Left forelimb (tissue), 1 donor: ENCODE results near the gene DIAPH3.

Experiments
- DNase-seq: peaks from one replicate; pipeline ENCODE4 v3.0.0-alpha.2; 2018; ENCODE audit warnings: low spot score

Gene DIAPH3

GRCh38 chr13:59671881-59672280, 491.8 kb downstream of the DIAPH3 start:
- no peak for DNase-seq

GRCh38 chr13:59666504-59666903, 497.2 kb downstream of the DIAPH3 start:
- DNase-seq: no peak

DNA sequence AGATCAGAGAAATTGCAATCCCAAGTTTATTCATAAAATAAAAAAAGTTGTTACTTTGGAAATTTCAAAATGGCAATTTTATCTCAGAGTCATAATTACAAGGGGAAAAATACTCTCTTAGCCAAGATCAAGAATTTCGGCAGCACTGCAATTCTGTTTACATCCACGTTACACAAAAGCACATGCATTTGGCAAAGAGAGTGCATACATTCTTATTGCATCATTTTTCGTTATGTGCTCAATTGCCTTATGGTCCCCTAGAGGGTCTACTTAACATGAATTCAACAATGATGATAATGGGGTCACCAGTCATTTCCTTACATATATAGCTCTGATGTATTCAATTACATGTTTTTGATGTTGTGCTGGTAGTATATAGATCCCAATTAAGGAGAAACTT, 498.0 kb downstream of the DIAPH3 start:
- no peak for DNase-seq

DNA sequence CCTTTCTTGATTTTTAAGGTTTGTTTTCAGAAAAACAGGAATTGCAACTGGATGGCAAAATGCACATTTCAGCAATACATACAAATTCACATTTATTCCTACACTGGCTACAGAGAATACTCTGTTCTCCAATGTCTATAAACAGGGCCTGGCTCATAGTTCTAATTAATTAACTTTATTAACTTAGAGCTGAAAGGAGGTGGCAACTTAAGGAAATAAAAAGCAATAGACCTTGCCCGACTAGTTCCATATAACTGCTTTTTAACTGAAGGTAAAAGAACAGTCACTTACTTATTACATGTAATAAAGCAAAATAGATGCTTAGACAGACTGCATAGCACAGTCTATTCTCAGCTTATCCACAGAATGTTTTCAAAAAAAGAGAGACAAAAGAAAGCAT, 498.5 kb downstream of the DIAPH3 start:
- DNase-seq: no peak

- no peak for DNase-seq
These were observed 499.1 kb downstream of the DIAPH3 start for GRCh38 chr13:59664586-59664985.

GRCh38 chr13:59663707-59664106, 500.0 kb downstream of the DIAPH3 start:
- no peak for DNase-seq

- DNase-seq: no peak
These were observed 503.1 kb downstream of the DIAPH3 start for GRCh38 chr13:59660582-59660981.

DNA sequence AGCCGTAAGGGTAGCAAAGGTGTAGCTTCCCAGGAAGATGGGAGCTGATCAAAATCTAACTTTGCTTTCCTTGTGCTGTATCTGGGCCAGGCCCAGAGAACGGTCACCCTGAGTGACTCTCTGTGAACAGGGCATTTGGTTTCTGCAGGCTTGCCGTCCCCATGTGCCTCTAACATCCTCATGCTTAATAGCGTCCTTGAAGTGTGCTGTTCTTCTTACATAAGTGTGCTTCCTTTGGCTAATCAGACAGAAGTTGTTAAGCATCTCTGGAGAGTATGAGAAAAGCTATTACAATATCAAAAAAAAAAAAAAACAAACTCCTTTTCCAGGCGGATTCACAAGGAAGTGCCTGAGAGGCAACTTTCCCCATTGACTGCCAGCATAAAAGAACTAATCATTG, 503.7 kb downstream of the DIAPH3 start:
- no peak for DNase-seq

GRCh38 chr13:59658738-59659330, 504.9 kb downstream of the DIAPH3 start:
- DNase-seq: no peak

DNA sequence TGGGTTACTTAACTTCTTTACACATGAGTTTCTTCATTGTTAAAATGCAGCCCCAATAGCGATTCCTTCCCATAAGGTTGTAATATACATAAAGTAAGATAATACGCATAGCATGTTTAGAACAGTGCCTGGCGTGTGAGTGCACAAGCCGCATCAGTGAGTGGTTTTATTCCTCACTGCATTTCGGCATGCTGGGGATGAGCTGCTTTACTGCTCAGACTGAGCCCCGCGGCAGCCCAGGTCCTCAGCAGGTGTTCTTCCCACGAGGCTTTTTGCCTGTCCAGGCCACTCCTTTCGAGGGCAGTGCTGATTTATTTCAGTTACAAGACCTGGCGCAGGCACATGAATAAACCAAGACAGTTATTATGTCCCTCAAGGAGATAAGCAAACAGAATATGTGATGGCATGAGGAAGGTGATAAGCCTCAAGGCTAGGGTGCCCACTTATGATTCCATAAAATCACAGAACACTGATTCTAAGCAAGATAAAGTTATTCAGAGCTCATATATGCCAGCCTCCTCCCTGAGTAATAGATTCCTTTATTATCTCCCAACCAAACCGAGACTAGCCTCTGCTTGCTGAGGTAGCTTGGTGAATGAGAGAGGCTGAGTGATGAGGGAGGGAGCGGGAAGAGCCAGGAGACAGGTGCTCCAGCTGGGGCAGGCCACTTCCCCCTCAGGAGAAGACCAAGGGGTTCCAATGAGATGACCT, 505.5 kb downstream of the DIAPH3 start:
- no peak for DNase-seq

- no peak for DNase-seq
These were observed 509.8 kb downstream of the DIAPH3 start for GRCh38 chr13:59653916-59654315.

DNA sequence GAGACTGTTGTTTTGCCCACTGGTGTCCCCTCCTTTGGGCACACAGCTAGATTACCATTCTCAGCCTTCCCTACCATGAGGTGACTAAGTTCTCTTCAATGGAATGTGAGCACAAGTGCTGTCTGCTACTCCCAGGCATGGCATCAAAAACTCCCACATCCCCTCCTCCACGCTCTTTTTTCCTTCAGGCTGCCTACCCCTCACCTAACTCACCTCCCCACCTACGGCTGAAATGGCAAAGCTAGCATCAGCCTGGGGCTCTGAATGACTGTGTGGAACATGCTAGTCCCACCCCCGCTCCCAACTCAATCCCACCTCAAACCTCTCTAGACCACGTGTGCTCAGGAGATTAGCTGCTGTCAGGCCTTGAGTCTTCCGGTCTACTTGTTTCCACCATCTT, 512.2 kb downstream of the DIAPH3 start:
- no peak for DNase-seq

GRCh38 chr13:59643906-59644626, 519.7 kb downstream of the DIAPH3 start:
- no peak for DNase-seq

DNA sequence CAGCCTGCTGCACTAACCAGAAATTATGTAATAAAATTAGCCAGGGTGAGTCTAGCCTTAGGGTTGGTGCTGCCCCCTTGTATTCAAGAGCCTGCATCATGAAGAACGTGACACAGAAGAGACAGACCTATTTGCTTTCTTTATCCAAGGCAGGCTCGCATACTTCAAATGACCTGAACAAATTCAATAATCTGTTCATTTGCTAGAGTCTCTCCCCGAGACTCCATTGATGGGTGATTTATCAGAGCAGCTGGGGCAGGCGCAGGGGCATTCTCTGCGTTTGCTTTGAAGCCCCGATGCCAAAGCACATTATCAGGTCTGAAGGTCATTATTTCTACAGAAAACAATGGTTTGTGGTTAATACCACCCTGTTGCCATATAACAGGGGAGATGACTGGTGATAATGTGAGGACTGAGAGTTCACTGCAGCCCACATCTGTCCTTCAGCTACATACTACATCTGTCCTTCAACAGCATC, 520.3 kb downstream of the DIAPH3 start:
- DNase-seq: no peak

DNA sequence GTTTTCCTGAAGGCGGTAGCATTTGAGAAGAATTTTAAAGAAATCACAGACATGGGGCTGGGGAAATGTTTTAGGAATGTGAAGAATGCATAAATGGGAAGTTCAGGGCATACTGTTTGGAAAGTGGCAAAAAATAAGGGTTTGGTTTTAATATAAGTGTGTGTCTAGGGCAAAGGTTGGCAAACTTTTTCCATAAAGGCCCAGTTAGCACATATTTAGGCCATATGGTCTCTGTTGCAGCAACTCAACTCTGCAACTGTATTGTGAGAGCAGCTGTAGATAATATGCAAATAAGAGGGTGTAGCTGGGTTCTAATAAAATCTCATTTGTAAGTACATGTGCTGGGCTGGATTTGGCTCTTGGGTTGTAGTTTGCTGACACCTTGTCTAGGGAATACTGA, 521.9 kb downstream of the DIAPH3 start:
- DNase-seq: no peak

DNA sequence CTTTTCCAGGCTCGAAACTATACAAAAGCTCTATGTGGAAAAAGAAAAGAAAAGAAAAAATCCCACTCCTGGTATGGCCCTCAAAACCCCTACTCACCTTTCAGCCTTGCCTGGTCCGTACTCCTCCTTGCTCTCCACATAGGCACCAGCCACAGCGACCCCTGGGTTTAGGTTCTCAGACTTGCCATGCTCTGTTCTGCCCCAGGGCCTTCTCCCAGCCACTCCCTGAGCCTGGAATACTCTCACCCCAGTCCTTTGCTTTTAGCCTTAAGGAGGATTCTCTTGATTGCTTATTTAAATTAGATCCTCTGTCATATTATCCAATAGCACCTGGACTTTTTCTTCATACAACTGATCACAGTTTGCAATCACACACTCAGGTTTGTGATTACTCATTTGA, 522.5 kb downstream of the DIAPH3 start:
- no peak for DNase-seq

DNA sequence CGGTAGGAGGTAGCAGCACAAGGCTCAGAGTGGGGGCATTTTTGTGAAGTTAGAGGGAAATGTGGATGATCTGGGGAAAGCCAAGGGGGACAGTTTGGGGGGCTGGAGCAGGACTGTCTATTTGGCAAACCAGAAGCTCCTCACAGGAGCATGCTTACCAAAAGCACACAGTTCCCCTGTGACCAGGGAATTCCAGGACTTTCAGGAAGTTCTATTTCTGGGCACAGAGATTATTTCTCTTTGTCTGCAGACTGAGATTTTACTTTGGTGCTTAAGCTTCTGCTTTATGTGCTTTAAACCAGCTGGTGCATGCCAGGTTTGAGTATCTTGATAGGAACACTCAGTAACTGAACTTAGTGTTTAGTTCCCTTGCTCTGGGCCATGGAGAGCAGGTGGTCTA, 525.3 kb downstream of the DIAPH3 start:
- no peak for DNase-seq

DNA sequence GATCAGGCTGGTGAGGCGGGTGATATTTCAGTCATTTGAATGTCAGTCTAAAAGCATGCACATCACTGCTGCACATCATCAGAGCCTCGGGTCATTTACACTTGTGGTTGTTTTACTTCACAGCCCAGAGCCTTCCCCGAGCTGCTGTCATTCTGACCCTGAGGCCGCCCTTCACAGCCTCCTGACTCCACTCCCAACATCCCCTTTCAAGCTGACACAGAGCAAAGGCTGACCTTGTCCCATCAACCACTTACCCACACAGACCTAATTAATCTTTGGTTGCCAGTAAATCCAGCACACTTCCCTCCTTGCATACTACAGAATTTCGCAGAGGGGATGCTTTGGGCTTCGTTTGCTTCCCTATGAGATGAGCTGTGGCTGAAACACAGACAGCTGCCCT, 528.1 kb downstream of the DIAPH3 start:
- DNase-seq: no peak

DNA sequence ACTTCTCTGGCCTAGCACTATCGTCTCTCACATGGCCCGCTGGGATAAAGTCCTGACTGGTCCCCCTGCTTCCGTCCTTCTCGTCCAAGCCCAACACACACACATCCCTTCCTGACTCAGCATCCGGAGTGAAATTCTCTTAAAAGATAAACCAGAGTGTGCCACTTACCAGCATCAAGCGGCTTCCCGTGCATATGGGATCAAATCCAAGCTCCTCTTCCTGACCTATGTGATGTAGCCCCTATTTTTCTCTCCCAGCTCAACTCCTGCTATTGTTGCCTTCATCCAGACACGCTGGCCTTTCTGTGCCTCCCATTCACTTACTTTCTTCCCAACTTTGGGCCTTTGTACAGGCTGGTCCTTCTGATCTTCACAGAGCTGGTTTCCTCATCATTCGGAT, 530.4 kb downstream of the DIAPH3 start:
- no peak for DNase-seq

GRCh38 chr13:59631271-59631670, 532.5 kb downstream of the DIAPH3 start:
- no peak for DNase-seq

DNA sequence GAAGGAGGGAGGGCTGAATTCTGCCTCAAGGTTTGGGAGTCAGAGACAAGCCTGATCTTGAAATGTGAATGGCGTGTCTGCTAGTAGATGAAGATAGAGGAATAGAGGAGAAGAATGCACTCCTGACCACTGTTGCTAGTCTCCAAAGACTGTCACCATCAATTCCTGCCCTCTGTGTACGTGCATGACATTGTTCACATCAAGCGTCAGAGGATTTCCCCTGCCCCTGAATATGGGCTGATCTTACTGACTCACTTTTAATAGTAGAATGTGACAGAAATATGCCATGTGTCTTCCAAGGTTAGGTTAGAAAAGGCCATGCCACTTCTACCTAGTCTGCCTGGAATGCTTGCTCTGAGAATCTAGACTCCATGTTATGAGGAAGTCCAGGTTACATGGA, 538.6 kb downstream of the DIAPH3 start:
- no peak for DNase-seq

DNA sequence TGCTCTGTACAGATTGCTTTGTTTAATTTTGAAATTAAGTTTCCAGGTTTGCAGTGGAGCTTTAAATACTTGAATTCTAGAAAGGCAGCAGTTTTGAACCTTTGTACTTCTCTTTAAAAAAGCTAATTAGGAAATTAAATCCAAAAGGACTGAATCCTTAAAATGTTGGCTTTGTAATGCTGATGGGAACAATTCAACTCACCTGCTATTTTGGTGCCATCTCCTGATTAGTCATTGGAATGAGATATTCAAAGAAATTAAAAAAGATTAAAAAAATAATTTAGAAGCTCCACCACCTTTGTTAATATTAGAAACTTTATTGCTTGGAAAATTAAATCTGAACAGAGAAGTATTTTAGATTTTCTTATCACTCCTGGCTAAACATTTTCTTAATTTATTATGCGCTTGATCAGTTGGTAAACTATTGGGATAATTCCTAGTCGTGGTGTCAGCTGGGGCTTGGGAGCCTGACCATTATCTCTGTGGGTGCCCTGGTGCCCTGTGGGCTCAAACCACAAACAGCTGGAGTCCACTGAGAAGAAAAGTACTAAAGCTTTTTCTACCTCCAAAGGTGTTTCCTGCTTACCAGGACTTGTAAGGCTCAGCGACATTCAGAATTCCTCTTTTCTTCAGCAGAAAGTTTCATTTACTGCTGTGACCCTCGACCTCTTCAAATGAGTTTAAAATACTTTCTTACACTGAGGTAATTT, 540.4 kb downstream of the DIAPH3 start:
- no peak for DNase-seq

GRCh38 chr13:59621773-59622172, 542.0 kb downstream of the DIAPH3 start:
- no peak for DNase-seq
